Stomach (tissue), 4 donors: ENCODE results near the gene CTNNA3.

Experiments used
- CTCF ChIP-seq, 7 experiments: fragments of 450-650 bp in 4 of 7; fragments of 200-600 bp in 3 of 7; sonication (generic) in 3 of 7; IDR thresholded peaks; one replicate each; pipeline ENCODE4 v1.5.1; 2016 to 2019; ENCODE audit warnings: antibody characterized with exemption in 7 of 7, control low read depth in 2 of 7, mild to moderate bottlenecking in 1 of 7
- EP300 ChIP-seq: sonication (generic); formaldehyde crosslinking; IDR thresholded peaks from one replicate; pipeline ENCODE4 v1.6.1; 2017; ENCODE audit warnings: antibody characterized with exemption

GRCh38 chr10:67262675-67263074 is 433.3 kb downstream of the CTNNA3 start:
- no peak for TF ChIP-seq CTCF (IDR thresholded peaks at IDR 0.05)
- no peak for TF ChIP-seq EP300
